Measurements from ENCODE around the gene NOL4.

Gene NOL4

DNA sequence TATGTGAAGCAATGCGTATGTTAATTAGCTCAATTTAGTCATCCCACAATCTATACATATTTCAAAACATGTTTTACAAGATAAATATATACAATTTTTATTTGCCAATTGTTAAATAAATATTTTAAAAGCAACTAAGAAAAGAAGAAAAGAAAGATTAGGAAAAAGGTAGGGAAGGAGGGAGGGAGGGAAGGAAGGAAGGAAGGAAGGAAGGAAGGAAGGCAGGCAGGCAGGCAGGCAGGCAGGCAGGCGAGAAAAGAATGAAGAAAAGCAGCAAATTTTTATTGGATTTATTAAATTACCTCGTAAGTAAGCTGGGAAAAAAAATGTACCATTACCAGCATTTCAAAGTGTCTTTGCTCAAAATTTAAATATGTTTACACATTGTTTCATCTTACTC is 30.5 kb downstream of the NOL4 start:
- DNase-seq (ENCODE audit: low spot score) = no peak

DNA sequence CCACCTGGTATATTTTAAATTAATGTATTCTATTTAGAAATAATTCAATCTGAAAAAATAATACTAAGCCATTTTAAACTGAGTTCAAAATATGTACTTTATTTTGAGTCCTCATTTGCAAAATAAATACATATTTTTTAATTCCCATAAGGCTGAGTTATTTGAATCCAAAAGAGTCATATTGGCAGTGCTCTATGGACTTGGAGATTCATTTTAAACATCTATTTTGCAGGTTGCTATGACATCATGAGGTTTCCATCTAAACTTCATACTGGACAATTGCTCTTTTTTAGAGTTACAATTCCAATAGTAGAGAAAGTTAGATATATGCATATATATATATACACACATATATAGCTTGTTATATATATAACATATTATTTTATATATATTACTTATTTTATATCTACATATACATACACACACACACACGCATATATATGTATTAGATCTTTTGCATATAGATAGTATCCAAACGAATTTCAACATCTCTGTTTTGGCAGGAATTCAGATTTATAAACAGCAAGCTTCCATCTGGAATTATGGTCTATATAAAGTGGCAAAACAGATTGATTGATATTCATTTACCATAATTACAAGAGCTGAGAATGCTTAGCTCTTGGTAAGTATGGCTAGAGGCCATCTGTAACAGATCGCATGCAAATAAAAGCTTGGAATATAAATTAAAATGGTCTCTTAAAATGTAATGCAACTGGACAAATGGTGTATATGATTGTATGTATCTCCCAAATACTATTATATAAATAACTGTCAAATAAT is 34.9 kb downstream of the NOL4 start:
- no peak for DNase-seq (ENCODE audit: low spot score)

Data from D341Med (cell line).